ENCODE results near the gene TCF7. TPM values are rescaled to one million over a fixed set of nuclear protein-coding genes. Genes with fewer than 3 reads are reported as not detected.

Gene TCF7
- total RNA-seq, 1 donor from 2014 or later, result 0.55 TPM

- DNase-seq (ENCODE audit: low spot score), result peak; percentile 69
- peaks cover 11% of the 10 kb centered on the region for H3K36me3 Mint-ChIP-seq (ENCODE audit: low read depth)
- H3K4me1 Mint-ChIP-seq (ENCODE audit: low read depth), result peaks cover 9% of the 10 kb centered on the region
- TF ChIP-seq, protein P1, sequence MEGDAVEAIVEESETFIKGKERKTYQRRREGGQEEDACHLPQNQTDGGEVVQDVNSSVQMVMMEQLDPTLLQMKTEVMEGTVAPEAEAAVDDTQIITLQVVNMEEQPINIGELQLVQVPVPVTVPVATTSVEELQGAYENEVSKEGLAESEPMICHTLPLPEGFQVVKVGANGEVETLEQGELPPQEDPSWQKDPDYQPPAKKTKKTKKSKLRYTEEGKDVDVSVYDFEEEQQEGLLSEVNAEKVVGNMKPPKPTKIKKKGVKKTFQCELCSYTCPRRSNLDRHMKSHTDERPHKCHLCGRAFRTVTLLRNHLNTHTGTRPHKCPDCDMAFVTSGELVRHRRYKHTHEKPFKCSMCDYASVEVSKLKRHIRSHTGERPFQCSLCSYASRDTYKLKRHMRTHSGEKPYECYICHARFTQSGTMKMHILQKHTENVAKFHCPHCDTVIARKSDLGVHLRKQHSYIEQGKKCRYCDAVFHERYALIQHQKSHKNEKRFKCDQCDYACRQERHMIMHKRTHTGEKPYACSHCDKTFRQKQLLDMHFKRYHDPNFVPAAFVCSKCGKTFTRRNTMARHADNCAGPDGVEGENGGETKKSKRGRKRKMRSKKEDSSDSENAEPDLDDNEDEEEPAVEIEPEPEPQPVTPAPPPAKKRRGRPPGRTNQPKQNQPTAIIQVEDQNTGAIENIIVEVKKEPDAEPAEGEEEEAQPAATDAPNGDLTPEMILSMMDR (IDR thresholded peaks at IDR 0.05), result no peak
- H3K9me3 Mint-ChIP-seq (ENCODE audit: low read depth), result no peaks in the 10 kb centered on the region
- no peaks in the 10 kb centered on the region for H3K27me3 Mint-ChIP-seq (ENCODE audit: low read depth)
- H3K4me3 Mint-ChIP-seq (ENCODE audit: unreplicated experiment), result no peak overlapping the region
- no peak overlapping the region for H3K27ac Mint-ChIP-seq (ENCODE audit: unreplicated experiment)
Measured at GRCh38 chr5:134132372-134133187, 18.1 kb downstream of the TCF7 start.

- Mint-ChIP-seq H3K9me3 (ENCODE audit: low read depth) (no peaks in the 10 kb centered on the region), H3K27ac (ENCODE audit: unreplicated experiment) (no peak overlapping the region), H3K4me3 (ENCODE audit: unreplicated experiment) (no peak overlapping the region)
Measured at GRCh38 chr5:134133188-134133994, 18.9 kb downstream of the TCF7 start.

GRCh38 chr5:134133995-134134541 is 19.6 kb downstream of the TCF7 start:
- Mint-ChIP-seq H3K36me3 (ENCODE audit: low read depth) (peaks cover 11% of the 10 kb centered on the region), H3K9me3 (ENCODE audit: low read depth) (no peaks in the 10 kb centered on the region), H3K27me3 (ENCODE audit: low read depth) (no peaks in the 10 kb centered on the region), H3K4me3 (ENCODE audit: unreplicated experiment) (no peak overlapping the region), H3K27ac (ENCODE audit: unreplicated experiment) (no peak overlapping the region), H3K4me1 (ENCODE audit: low read depth) (no peaks in the 10 kb centered on the region)
- DNase-seq (ENCODE audit: low spot score), result peak; percentile 83
- TF ChIP-seq, protein P1 (IDR thresholded peaks at IDR 0.05), result no peak

More at GRCh38 chr5:134133188-134133994, 18.9 kb downstream of the TCF7 start:
- peaks cover 11% of the 10 kb centered on the region for H3K36me3 Mint-ChIP-seq (ENCODE audit: low read depth)
- TF ChIP-seq, protein P1 (IDR thresholded peaks at IDR 0.05), result no peak
- peaks cover under 1% of the 10 kb centered on the region for H3K4me1 Mint-ChIP-seq (ENCODE audit: low read depth)
- H3K27me3 Mint-ChIP-seq (ENCODE audit: low read depth), result no peaks in the 10 kb centered on the region
- peak; percentile 85 for DNase-seq (ENCODE audit: low spot score)

DNA sequence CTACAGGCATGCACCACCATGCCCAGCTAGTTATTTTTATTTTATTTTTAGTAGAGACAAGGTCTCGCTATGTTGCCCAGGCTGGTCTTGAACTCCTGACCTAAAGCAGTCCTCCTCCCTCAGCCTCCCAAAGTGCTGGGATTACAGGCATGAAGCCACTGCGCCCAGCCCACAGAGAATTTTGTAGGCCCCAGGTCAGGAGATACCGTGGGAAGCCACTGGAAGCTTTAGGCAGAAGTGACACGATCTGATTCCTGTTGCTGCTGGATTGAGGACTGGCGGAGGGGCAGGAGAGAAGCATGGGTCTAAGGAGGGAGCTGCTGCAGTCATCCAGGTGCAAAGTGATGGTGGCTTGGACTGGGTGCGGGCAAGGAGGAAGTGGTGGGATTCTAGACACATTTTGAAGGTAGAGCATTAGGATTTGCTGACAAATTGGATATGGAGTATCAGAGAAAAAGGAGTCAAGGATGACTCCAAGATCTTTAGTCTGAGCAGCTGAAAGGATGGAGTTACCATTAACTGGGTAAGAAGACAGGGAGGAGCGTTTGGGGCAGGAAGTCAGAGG is 20.7 kb downstream of the TCF7 start:
- Mint-ChIP-seq H3K27ac (ENCODE audit: unreplicated experiment) (no peak overlapping the region), H3K9me3 (ENCODE audit: low read depth) (no peaks in the 10 kb centered on the region), H3K4me3 (ENCODE audit: unreplicated experiment) (no peak overlapping the region), H3K4me1 (ENCODE audit: low read depth) (no peaks in the 10 kb centered on the region), H3K27me3 (ENCODE audit: low read depth) (no peaks in the 10 kb centered on the region), H3K36me3 (ENCODE audit: low read depth) (peaks cover 11% of the 10 kb centered on the region)
- TF ChIP-seq, protein P1 (IDR thresholded peaks at IDR 0.05), result no peak
- DNase-seq (ENCODE audit: low spot score), result peak; percentile 56

- H3K27me3 Mint-ChIP-seq (ENCODE audit: low read depth), result no peaks in the 10 kb centered on the region
- peaks cover 5% of the 10 kb centered on the region for H3K4me1 Mint-ChIP-seq (ENCODE audit: low read depth)
- H3K27ac Mint-ChIP-seq (ENCODE audit: unreplicated experiment), result no peak overlapping the region
- peak; percentile 43 for DNase-seq (ENCODE audit: low spot score)
- H3K36me3 Mint-ChIP-seq (ENCODE audit: low read depth), result peaks cover 10% of the 10 kb centered on the region
- H3K9me3 Mint-ChIP-seq (ENCODE audit: low read depth), result no peaks in the 10 kb centered on the region
- no peak overlapping the region for H3K4me3 Mint-ChIP-seq (ENCODE audit: unreplicated experiment)
- TF ChIP-seq, protein P1 (IDR thresholded peaks at IDR 0.05), result no peak
Measured at GRCh38 chr5:134136221-134136631, 21.7 kb downstream of the TCF7 start.
